SK-N-SH treated with all-trans-retinoic acid at 6 μM for 48 hours (cell line): Measurements from ENCODE around the gene CHCHD5.
A peak's percentile ranks its signal among the peaks of the same experiment; 100 is the strongest.

Source experiments
- ATAC-seq: fragments of 200-7000 bp; cut with Tn5 transposase; 3 replicates; pipeline ENCODE4 v1.9.1; 2020; ENCODE audit warnings: mild to moderate bottlenecking, moderate library complexity
- ARNTL ChIP-seq: fragments of 450-650 bp; formaldehyde crosslinking; IDR thresholded peaks from 2 replicates; pipeline ENCODE4 v1.5.0; 2020; ENCODE audit warnings: low read depth, mild to moderate bottlenecking, moderate library complexity, borderline replicate concordance
- BACH2 ChIP-seq: fragments of 250-450 bp; sonication (Bioruptor Pico); IDR thresholded peaks from 2 replicates; pipeline ENCODE4 v1.9.0; 2021; ENCODE audit warnings: mild to moderate bottlenecking, borderline replicate concordance
- CREB5 ChIP-seq: fragments of 250-450 bp; sonication (Bioruptor Pico); IDR thresholded peaks from 2 replicates; pipeline ENCODE4 v1.5.1; 2020; ENCODE audit warnings: low read depth, mild to moderate bottlenecking, moderate library complexity
- CSDC2 ChIP-seq: fragments of 250-450 bp; sonication (Bioruptor Pico); IDR thresholded peaks from 2 replicates; pipeline ENCODE4 v1.5.0; 2020; ENCODE audit warnings: mild to moderate bottlenecking, moderate library complexity
- CSRNP3 ChIP-seq: fragments of 250-450 bp; sonication (Bioruptor Pico); IDR thresholded peaks from 2 replicates; pipeline ENCODE4 v1.5.1; 2021; ENCODE audit warnings: mild to moderate bottlenecking, moderate library complexity
- GLIS3 ChIP-seq: fragments of 250-450 bp; sonication (Bioruptor Pico); IDR thresholded peaks from 2 replicates; pipeline ENCODE4 v1.5.0; 2020; ENCODE audit warnings: mild to moderate bottlenecking, moderate library complexity
- ISL1 ChIP-seq: fragments of 250-450 bp; sonication (Bioruptor Pico); IDR thresholded peaks from 2 replicates; pipeline ENCODE4 v2.1.2; 2022; ENCODE audit warnings: mild to moderate bottlenecking, moderate library complexity
- OSR1 ChIP-seq: fragments of 250-450 bp; sonication (Bioruptor Pico); IDR thresholded peaks from 2 replicates; pipeline ENCODE4 v1.8.0; 2022; ENCODE audit warnings: moderate library complexity, mild to moderate bottlenecking, inconsistent platforms
- POU6F1 ChIP-seq: fragments of 250-450 bp; sonication (Bioruptor Pico); IDR thresholded peaks from 2 replicates; pipeline ENCODE4 v1.8.0; 2021; ENCODE audit warnings: low read depth, mild to moderate bottlenecking, moderate library complexity, borderline replicate concordance
- PPARA ChIP-seq: fragments of 250-450 bp; sonication (Bioruptor Pico); IDR thresholded peaks from 2 replicates; pipeline ENCODE4 v1.5.0; 2020; ENCODE audit warnings: mild to moderate bottlenecking, borderline replicate concordance
- RARB ChIP-seq: fragments of 250-450 bp; sonication (Bioruptor Pico); IDR thresholded peaks from 2 replicates; pipeline ENCODE4 v1.8.0; 2021; ENCODE audit warnings: mild to moderate bottlenecking, moderate library complexity
- SNAI2 ChIP-seq: fragments of 250-450 bp; sonication (Bioruptor Pico); IDR thresholded peaks from 2 replicates; pipeline ENCODE4 v1.5.0; 2020; ENCODE audit warnings: mild to moderate bottlenecking, moderate library complexity
- TCF4 ChIP-seq: fragments of 250-450 bp; sonication (Bioruptor Pico); IDR thresholded peaks from 2 replicates; pipeline ENCODE4 v1.8.0; 2021; ENCODE audit warnings: mild to moderate bottlenecking, moderate library complexity, borderline replicate concordance
- TOX ChIP-seq: fragments of 250-450 bp; sonication (Bioruptor Pico); IDR thresholded peaks from 2 replicates; pipeline ENCODE4 v1.8.0; 2021; ENCODE audit warnings: mild to moderate bottlenecking, moderate library complexity, borderline replicate concordance
- ZC3H10 ChIP-seq: fragments of 250-450 bp; sonication (Bioruptor Pico); IDR thresholded peaks from 2 replicates; pipeline ENCODE4 v1.5.1; 2021; ENCODE audit warnings: mild to moderate bottlenecking, moderate library complexity
- ZFP3 ChIP-seq: fragments of 250-450 bp; sonication (Bioruptor Pico); IDR thresholded peaks from 2 replicates; pipeline ENCODE4 v1.5.0; 2020; ENCODE audit warnings: mild to moderate bottlenecking, moderate library complexity
- ZFP30 ChIP-seq: fragments of 450-650 bp; formaldehyde crosslinking; IDR thresholded peaks from 2 replicates; pipeline ENCODE4 v1.5.0; 2022; ENCODE audit warnings: mild to moderate bottlenecking, moderate library complexity
- ZNF565 ChIP-seq: fragments of 450-650 bp; formaldehyde crosslinking; conservative IDR thresholded peaks from 2 replicates; pipeline ENCODE4 v1.5.0; 2020; ENCODE audit warnings: low read depth, mild to moderate bottlenecking, moderate library complexity
- ZNF70 ChIP-seq: fragments of 450-650 bp; formaldehyde crosslinking; IDR thresholded peaks from 2 replicates; pipeline ENCODE4 v1.5.0; 2020; ENCODE audit warnings: mild to moderate bottlenecking, moderate library complexity
- TF ChIP-seq, protein P1 (sequence below): fragments of 250-450 bp; sonication (Bioruptor Pico); IDR thresholded peaks from 2 replicates; pipeline ENCODE4 v1.5.0; 2020; ENCODE audit warnings: mild to moderate bottlenecking, moderate library complexity
- TF ChIP-seq, protein P2 (sequence below): fragments of 250-450 bp; sonication (Bioruptor Pico); IDR thresholded peaks from 2 replicates; pipeline ENCODE4 v1.8.0; 2020; ENCODE audit warnings: mild to moderate bottlenecking, moderate library complexity, borderline replicate concordance

The CHCHD5 gene

GRCh38 chr2:112625474-112626114, 41.2 kb downstream of the CHCHD5 start:
- TF ChIP-seq ZFP30 (CRISPR knock-in tag) = no peak
- TF ChIP-seq GLIS3 = no peak
- no peak for TF ChIP-seq CREB5 (CRISPR knock-in tag)
- TF ChIP-seq TCF4 (CRISPR knock-in tag) = no peak
- TF ChIP-seq CSDC2 = no peak
- no peak for TF ChIP-seq TOX (CRISPR knock-in tag)
- no peak for TF ChIP-seq BACH2
- TF ChIP-seq RARB = no peak
- no peak for TF ChIP-seq ZNF565 (CRISPR knock-in tag)
- no peak for TF ChIP-seq ZC3H10 (CRISPR knock-in tag)
- TF ChIP-seq ZFP3 (CRISPR knock-in tag) = no peak
- TF ChIP-seq ISL1 (CRISPR knock-in tag) = no peak
- TF ChIP-seq OSR1 = no peak
- no peak for TF ChIP-seq ARNTL (CRISPR knock-in tag)
- TF ChIP-seq, all 23 proteins: peak for 0
- no peak for ATAC-seq

GRCh38 chr2:112626604-112627059, 42.2 kb downstream of the CHCHD5 start:
- ATAC-seq = peak; percentile 80
- TF ChIP-seq BACH2 = no peak
- TF ChIP-seq, protein P1, sequence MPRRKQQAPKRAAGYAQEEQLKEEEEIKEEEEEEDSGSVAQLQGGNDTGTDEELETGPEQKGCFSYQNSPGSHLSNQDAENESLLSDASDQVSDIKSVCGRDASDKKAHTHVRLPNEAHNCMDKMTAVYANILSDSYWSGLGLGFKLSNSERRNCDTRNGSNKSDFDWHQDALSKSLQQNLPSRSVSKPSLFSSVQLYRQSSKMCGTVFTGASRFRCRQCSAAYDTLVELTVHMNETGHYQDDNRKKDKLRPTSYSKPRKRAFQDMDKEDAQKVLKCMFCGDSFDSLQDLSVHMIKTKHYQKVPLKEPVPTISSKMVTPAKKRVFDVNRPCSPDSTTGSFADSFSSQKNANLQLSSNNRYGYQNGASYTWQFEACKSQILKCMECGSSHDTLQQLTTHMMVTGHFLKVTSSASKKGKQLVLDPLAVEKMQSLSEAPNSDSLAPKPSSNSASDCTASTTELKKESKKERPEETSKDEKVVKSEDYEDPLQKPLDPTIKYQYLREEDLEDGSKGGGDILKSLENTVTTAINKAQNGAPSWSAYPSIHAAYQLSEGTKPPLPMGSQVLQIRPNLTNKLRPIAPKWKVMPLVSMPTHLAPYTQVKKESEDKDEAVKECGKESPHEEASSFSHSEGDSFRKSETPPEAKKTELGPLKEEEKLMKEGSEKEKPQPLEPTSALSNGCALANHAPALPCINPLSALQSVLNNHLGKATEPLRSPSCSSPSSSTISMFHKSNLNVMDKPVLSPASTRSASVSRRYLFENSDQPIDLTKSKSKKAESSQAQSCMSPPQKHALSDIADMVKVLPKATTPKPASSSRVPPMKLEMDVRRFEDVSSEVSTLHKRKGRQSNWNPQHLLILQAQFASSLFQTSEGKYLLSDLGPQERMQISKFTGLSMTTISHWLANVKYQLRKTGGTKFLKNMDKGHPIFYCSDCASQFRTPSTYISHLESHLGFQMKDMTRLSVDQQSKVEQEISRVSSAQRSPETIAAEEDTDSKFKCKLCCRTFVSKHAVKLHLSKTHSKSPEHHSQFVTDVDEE (CRISPR knock-in tag) = peak; percentile 29; the same call in 1 of the 2 replicates

- TF ChIP-seq RARB (no peak), OSR1 (no peak), ARNTL (CRISPR knock-in tag) (no peak), TOX (CRISPR knock-in tag) (no peak), ZNF70 (CRISPR knock-in tag) (no peak), CSRNP3 (no peak), TCF4 (CRISPR knock-in tag) (no peak), ISL1 (CRISPR knock-in tag) (no peak), ZNF565 (CRISPR knock-in tag) (no peak), GLIS3 (no peak), PPARA (no peak), CSDC2 (no peak), ZFP30 (CRISPR knock-in tag) (no peak), ZC3H10 (CRISPR knock-in tag) (no peak), POU6F1 (CRISPR knock-in tag) (no peak), SNAI2 (CRISPR knock-in tag) (no peak), BACH2 (no peak)
- TF ChIP-seq, protein P1 (CRISPR knock-in tag) = no peak
- TF ChIP-seq, protein P2, sequence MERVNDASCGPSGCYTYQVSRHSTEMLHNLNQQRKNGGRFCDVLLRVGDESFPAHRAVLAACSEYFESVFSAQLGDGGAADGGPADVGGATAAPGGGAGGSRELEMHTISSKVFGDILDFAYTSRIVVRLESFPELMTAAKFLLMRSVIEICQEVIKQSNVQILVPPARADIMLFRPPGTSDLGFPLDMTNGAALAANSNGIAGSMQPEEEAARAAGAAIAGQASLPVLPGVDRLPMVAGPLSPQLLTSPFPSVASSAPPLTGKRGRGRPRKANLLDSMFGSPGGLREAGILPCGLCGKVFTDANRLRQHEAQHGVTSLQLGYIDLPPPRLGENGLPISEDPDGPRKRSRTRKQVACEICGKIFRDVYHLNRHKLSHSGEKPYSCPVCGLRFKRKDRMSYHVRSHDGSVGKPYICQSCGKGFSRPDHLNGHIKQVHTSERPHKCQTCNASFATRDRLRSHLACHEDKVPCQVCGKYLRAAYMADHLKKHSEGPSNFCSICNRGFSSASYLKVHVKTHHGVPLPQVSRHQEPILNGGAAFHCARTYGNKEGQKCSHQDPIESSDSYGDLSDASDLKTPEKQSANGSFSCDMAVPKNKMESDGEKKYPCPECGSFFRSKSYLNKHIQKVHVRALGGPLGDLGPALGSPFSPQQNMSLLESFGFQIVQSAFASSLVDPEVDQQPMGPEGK = no peak
- peak; percentile 79 for ATAC-seq
Measured at GRCh38 chr2:112627060-112628040, 42.9 kb downstream of the CHCHD5 start.
